ENCODE results near the gene BARX1.
A peak's percentile ranks its signal among the peaks of the same experiment; 100 is the strongest.

DNA sequence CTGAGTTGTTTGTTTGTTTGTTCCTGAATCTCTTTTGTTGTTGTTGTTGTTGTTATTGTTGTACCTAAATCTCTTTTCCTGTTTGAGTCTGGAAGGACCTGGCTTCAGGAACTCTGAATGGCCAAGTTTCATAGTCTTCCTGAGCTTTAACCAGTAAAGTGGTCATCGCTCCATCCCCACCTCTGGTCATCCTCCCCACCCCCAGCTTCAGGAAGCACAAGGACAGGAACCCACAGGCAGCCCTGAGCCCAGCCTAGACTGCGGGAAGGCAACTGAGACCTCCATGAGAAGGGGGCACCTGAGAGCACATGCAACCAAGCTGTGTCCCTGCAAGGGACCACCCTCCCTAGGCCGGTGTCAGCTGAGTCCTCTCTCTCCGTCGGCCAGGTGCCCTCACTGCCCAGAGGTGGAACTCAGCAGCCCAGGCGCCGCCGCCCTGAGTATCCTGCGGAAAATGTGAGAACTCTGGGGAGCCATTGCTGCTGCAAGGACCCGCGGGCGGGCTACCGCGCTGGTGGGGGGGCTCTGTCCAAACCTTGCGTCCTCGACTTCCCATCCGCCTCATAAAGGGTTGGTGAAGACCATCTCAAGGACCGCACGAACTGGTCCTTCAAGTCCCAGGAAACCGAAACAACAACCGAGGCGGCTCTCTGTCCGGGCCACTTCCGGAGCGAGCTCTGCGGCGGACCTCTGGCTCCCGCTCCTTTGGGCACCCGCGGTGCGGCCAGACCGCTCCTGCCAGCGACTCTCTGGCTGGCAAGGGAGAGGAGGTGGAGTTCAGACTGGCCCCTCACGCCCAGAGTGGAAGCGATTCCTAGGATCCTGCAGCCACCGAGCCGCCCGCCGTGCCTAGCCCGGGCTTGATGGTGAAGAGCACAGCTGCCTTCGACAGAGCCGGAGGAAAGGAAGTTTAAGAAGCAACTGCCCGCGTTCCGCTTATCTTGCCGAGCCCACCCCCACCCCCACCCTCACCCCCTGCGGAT is 4.2 kb downstream of the BARX1 start:
- TF ChIP-seq, protein P1, sequence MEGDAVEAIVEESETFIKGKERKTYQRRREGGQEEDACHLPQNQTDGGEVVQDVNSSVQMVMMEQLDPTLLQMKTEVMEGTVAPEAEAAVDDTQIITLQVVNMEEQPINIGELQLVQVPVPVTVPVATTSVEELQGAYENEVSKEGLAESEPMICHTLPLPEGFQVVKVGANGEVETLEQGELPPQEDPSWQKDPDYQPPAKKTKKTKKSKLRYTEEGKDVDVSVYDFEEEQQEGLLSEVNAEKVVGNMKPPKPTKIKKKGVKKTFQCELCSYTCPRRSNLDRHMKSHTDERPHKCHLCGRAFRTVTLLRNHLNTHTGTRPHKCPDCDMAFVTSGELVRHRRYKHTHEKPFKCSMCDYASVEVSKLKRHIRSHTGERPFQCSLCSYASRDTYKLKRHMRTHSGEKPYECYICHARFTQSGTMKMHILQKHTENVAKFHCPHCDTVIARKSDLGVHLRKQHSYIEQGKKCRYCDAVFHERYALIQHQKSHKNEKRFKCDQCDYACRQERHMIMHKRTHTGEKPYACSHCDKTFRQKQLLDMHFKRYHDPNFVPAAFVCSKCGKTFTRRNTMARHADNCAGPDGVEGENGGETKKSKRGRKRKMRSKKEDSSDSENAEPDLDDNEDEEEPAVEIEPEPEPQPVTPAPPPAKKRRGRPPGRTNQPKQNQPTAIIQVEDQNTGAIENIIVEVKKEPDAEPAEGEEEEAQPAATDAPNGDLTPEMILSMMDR (IDR thresholded peaks at IDR 0.05; ENCODE audit: low read length), result no peak
- peak; percentile 30 for TF ChIP-seq EZH2 (optimal IDR thresholded peaks at IDR 0.05; ENCODE audit: low read depth, low read length)
- no peak for TF ChIP-seq EZH2phosphoT487 (IDR thresholded peaks at IDR 0.05; ENCODE audit: low read length)
